ENCODE results near the gene ANO1. TPM values are rescaled to one million over a fixed set of nuclear protein-coding genes. Genes with fewer than 3 reads are reported as not detected.

ANO1 gene
- polyA plus RNA-seq, 10 donors: 6.1 to 13.5 (median 9.4) TPM

GRCh38 chr11:70161043-70161625 lies 83.0 kb downstream of the ANO1 start:
- no peak for DNase-seq

GRCh38 chr11:70164705-70165104 lies 86.6 kb downstream of the ANO1 start:
- no peak for DNase-seq

- no peak for DNase-seq
Measured at GRCh38 chr11:70167120-70167519, 89.0 kb downstream of the ANO1 start.

GRCh38 chr11:70167723-70168404 lies 89.7 kb downstream of the ANO1 start:
- DNase-seq: no peak

GRCh38 chr11:70168405-70168754 lies 90.3 kb downstream of the ANO1 start:
- no peak for DNase-seq

- no peak for DNase-seq
Measured at GRCh38 chr11:70169127-70169526, 91.0 kb downstream of the ANO1 start.

GRCh38 chr11:70169632-70170031 lies 91.5 kb downstream of the ANO1 start:
- no peak for DNase-seq

- DNase-seq: no peak
Measured at GRCh38 chr11:70170596-70171210, 92.6 kb downstream of the ANO1 start.

GRCh38 chr11:70173018-70173417 lies 94.9 kb downstream of the ANO1 start:
- DNase-seq: no peak

GRCh38 chr11:70174547-70175235 lies 96.6 kb downstream of the ANO1 start:
- no peak for DNase-seq

GRCh38 chr11:70175236-70175698 lies 97.2 kb downstream of the ANO1 start:
- DNase-seq: no peak

- no peak for DNase-seq
Measured at GRCh38 chr11:70176940-70177689, 99.0 kb downstream of the ANO1 start.

- DNase-seq: no peak
Measured at GRCh38 chr11:70180906-70181305, 102.8 kb downstream of the ANO1 start.

GRCh38 chr11:70182266-70182665 lies 104.1 kb downstream of the ANO1 start:
- DNase-seq: no peak

GRCh38 chr11:70183032-70183431 lies 104.9 kb downstream of the ANO1 start:
- no peak for DNase-seq

- DNase-seq: no peak
Measured at GRCh38 chr11:70183483-70184176, 105.5 kb downstream of the ANO1 start.

- no peak for DNase-seq
Measured at GRCh38 chr11:70184396-70184795, 106.3 kb downstream of the ANO1 start.

- DNase-seq: no peak
Measured at GRCh38 chr11:70185348-70186055, 107.4 kb downstream of the ANO1 start.

- no peak for DNase-seq
Measured at GRCh38 chr11:70186420-70186819, 108.3 kb downstream of the ANO1 start.

GRCh38 chr11:70186936-70187335 lies 108.8 kb downstream of the ANO1 start:
- DNase-seq: no peak

- DNase-seq: no peak
Measured at GRCh38 chr11:70187771-70188170, 109.7 kb downstream of the ANO1 start.
